HG03520 (cell line): ENCODE results near the gene DIP2B.

Experiments
- ATAC-seq: cut with Tn5 transposase; IDR thresholded peaks from one replicate; pipeline ENCODE4 v1.9.1; 2021; ENCODE audit warnings: mild to moderate bottlenecking, moderate library complexity; ENCODE audit not compliant: unreplicated experiment

Gene DIP2B

GRCh38 chr12:50609292-50609874 is 104.6 kb downstream of the DIP2B start:
- ATAC-seq: no peak

- ATAC-seq: no peak
Observed at GRCh38 chr12:50610171-50610570, 105.4 kb downstream of the DIP2B start.

DNA sequence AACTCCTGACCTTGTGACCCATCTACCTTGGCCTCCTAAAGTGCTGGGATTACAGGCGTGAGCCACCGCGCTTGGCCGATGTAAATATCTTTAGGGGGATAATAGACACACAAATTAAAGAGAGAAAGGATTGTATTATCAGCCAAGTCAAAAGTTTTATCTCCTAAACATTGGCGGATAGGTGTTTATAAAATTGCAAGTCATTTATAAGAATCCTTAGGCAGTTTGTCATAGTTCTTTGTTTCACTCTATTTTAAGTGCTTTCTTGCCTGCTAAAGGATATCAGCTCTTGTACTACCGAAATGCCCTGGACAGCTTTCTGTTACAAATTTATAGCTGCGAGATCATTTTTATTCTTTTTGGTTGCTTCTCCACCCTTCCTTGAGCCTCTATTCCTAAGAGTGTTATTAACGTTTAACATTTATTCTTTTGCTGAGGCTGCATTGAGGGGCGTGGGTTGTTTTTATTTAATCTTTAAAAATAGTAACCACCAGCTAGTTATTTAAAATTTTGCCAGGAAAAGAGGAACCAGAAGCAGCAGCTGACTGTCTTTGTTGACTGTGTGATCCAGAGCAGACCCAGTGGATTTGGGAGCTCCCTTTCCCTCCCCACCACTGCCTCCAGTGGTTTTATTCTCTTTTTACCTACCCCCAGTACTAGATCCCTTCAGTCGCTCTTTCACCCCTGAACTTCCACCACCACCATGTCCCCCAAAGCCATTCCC is 106.4 kb downstream of the DIP2B start:
- no peak for ATAC-seq

GRCh38 chr12:50612882-50613281 is 108.1 kb downstream of the DIP2B start:
- ATAC-seq: no peak

DNA sequence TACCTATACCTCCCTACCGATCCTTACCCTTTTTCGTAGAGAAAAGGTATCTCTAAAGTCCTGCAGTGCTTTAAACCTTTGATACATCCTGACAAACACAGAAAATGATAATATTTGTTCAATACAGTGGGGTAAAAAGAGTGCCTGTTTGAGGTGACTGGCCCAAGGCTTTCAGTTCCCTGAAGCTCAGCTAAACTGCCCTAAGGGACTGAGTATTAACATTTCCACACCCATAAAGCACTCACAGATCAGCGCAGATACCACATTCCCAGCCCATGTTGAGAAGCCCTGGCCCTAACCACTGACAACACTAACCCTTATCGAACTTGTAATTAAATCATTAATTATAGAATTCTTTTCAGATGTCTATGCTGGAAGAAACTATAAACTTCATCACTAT is 108.7 kb downstream of the DIP2B start:
- ATAC-seq: no peak

DNA sequence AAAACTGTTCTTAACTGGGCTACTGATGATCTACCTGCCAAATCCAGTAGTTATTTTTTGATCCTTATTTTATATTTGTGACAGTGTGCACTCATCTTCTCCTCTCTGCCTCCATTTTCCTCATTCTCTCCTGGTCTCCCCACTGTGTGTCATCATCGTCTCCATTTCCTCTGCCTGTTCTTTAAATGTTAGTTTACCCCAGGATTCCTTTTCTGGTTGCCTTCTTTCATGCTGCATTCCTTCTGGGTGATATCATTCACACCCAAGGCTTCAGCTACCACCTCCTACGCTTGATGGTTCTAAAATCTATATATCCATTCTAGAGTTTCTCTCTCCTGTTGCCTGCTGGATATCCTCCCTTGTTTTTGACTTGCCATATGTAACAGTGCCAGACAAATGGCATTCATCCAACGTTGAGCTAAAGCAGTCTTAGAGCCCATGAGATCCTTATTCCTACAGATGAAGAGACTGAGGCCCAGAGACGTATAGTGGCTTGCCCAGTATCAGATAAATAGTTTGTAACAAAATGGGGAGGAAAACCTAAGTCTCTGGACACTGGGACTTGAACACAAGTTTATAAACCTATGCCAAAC is 109.5 kb downstream of the DIP2B start:
- ATAC-seq: no peak

DNA sequence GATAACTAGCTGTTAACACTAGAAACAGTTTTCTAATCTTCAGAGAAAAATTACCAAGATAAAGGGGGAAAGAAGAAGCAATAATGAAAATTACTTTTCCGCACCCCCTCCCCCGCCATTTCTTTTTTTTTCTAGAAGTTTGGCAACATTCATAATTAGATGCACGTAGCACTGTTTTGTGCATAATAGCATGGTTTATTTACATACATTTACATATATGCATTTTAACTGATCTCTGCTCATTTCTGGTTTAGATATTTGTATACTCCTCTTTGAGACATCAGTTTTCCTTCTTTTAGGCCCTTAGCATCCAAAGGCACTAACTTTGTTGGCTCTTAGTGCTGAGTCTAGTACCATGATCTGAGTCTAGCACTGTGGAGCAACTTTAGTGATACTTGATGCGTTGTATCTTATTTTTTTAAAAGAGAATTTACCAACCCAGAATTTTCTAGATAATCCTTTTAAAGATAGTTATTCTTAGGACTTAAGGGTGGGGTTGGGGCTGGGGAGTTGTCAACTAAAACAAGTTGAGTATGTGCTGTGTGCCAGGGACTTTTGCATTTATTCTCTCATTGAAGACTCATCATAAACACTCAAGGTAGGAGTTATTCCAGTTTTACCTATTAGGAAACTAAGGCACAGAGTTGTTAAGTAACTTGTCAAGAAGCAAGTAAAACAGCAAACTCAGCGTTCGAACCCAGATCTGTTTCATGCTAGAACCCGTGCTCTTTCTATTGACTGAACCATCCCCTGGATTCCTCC is 110.5 kb downstream of the DIP2B start:
- no peak for ATAC-seq

DNA sequence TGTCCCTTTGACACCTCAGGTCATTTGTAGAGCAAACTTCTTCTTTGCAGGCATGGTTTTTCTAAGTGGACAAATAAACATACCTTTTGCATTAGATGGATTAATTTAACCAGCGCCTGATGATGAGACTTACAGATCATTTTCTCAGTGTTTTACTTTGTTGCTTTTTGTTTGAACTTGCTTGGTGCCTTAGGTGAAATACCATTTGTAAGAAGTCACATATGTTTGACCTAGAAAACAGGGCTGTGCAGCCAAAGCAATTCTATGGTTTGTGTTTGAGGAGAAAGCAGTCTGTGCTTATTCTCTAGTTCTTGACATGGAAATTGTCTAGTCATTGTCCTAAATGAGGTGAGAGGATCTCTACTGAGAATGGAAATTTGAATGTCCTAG is 111.1 kb downstream of the DIP2B start:
- ATAC-seq: no peak

GRCh38 chr12:50617657-50618056 is 112.9 kb downstream of the DIP2B start:
- no peak for ATAC-seq

DNA sequence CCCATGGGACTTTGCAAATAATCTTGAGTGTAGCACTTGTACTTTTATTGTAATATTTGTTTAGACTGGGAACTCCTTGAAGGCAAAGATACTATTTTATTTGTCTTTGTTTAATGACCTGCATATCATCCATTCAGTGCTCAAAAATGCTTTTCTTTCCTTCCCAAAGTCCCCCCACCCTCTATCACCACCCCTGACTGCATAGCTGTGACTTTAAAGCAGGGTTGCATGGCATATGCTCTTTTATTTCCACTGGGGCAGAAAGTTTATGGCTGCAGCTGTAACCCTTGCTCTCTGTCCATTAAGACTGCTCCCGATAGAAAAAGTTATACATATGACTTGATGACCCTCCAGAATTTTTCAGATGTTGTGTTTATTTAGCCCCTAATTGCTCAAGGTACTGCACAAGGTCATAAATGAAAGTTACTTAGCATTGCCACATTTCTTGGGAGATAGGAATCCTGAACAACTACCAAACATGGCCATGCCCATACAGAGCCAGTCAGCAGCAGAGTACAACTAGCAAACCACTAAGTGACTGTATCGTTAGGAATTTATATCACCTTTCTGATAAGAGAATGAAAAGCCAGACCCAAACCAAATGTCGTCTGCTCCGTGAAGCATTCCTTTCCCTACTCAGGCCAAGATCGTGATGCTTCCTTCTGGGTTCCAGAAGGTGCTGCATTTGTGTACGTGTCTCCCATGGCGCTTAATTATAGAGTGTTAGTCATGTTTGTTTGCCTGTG is 114.3 kb downstream of the DIP2B start:
- ATAC-seq: no peak

DNA sequence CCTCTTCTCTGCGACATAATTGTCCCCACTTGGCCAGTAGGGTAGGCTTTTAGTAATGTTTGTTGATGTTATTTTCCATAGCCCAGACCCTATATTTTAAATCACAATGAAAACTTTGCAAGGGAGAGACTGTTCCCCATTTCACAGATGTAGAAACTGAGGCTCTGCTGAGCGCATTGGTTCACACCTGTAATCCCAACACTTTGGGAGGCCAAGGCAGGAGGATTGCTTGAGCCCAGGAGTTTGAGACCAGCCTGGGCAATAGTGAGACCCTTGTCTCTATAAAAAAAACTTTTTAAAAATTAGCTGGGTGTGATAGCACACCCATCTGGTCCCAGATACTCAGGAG is 114.8 kb downstream of the DIP2B start:
- ATAC-seq: no peak

GRCh38 chr12:50620109-50620977 is 115.6 kb downstream of the DIP2B start:
- no peak for ATAC-seq

DNA sequence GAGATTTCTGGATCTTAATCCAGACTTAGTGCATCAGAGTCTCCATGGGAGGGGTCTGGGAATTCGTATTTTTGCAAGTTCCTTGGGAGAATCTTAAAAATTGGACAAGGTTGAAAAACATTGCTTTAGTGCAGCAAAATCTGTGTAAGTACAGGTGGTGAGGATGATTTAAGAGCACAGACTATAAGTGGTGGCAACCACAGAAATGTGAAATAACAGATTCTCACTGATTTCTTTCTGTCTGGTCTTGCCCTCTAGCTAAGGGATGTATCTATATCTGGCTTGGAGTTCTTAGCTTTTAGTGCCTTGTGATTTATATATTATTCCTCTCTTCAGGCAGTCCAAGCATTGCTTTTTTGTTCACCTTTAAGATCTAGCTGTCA is 116.2 kb downstream of the DIP2B start:
- no peak for ATAC-seq

GRCh38 chr12:50621399-50622300 is 116.9 kb downstream of the DIP2B start:
- ATAC-seq: no peak

DNA sequence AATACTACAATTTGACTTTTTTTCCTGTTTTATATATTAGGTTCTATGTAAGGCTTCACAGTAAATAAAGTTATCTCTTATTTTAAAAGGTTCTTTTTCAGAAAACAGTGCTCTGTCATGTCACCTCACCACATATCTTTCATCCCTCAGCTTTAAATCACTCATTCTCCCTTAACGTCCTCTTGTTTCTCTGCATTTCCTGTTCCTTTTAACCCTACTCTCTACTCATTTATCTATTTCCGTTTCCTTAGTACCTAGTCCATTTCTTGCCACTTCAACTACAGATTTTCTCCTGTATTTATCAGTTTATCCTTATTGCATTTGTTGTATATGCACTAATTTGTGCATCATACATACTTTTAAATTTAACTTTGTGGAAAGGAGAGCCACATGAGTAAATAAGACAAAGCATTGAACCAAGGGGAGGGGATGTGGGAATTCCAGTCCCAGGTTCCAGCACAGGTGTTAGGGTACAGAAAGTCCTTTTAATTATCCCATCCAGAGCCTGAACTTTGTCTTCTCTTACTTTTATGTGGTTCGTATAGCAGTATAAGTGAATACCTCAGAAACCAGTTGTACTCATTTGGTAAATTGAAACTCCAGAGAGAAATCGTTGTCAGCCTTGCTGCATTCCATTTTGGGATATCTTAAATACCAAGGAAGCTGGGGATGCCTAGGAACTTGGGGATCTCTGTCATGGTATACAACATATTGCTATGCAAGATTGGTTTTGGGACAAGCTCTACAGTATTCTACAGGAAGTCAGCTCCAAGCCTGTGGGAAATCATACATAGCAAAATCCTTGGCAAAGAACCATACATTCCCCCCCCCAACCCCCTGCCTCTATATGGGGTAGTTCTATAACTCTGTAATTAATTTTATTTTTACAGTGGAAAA is 120.5 kb downstream of the DIP2B start:
- no peak for ATAC-seq

DNA sequence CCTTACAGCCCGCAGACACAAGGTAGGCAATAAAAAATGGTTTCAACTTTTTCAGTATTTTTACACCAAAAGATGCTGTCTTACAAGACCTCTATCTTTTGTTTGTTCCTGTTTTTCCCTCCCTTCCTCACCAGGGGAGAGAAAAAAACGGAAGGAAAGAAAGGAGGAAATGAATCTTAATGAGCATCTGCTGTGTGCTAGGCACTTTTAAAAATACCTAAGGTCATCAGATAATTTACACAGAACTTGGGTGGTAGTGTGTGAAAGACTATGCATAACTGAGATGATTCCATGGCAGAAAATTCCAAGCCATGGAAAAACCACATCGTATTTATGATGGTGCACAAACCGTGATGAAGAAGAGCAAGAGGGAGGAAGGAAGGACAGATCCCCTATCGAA is 121.2 kb downstream of the DIP2B start:
- ATAC-seq: no peak

DNA sequence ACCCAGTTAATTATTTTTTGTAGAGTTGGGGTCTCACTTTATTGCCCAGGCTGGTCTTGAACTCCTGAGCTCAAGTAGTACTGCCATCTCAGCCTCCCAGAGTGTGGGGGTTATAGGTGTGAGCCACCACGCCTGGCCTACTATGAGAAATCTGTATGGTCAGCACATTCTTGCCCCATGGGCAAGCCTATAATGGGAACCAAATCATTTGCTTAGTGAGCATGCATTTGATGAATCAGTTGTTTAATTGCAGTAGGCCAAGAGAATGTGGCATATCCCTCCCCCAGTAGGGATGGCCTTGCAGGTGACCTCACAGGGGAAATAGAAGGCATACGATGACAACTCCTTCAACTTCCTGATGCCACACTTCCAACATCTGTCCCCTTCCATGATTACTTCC is 122.7 kb downstream of the DIP2B start:
- ATAC-seq: no peak

GRCh38 chr12:50628394-50628793 is 123.6 kb downstream of the DIP2B start:
- ATAC-seq: no peak
